Measurements from ENCODE around the gene TREML4. TPM values are rescaled to one million over a fixed set of nuclear protein-coding genes. Genes with fewer than 3 reads are reported as not detected.

Gene TREML4, protein sequence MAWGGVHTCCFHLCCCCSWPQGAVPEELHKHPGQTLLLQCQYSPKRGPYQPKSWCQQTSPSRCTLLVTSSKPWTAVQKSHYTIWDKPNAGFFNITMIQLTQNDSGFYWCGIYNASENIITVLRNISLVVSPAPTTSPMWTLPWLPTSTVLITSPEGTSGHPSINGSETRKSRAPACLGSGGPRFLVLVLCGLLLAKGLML
- not detected in 2 replicates for polyA plus RNA-seq (2011; rRNA removed)
- 0.03 TPM in 1 of 2 replicates, not detected in the other for polyA plus RNA-seq (2012; cell fraction: cytosol; rRNA removed)
- not detected in 2 replicates for polyA plus RNA-seq (2012; cell fraction: nucleus; rRNA removed)
- polyA plus RNA-seq (2017; fragmentation: RNase III; extraction: RNeasy Plus Mini Kit Qiagen cat#74134 plus additional on column Dnase treatment): not detected in 3 replicates
- polyA minus RNA-seq (2011; rRNA and poly(A)+ RNA removed): not detected in 2 replicates

DNA sequence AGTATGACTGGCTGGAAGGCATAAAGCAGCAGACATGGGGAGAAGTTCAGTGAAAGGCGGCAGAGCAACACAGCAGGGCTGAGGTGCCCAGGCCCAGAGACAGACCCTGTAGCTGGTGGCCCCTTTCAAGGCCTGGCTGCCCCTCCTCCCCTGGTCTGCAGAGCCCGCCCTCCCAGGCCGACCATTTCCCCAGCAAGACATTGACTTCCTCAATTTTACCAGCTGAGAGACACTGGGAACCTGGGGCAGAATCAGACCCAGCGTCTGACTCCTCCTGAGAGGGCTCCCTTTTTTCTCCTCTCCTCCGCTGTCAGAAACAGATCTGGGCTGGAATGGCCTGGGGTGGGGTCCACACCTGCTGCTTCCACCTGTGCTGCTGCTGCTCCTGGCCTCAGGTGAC, at the start of gene TREML4:
Gene TREML4 (plus strand): TSS at position 254 of the 400 bp plus-strand sequence. CDS start 79 bp downstream, at position 333.
- no peak for DNase-seq (ENCODE audit: low read depth in 1 of 2, low spot score in 1 of 2)
- 63% methylated on average over 3 of the region's 5 CpGs for WGBS (ENCODE audit: missing lambda C conversion rate)
- H3K4me2 ChIP-seq: no peak within 1 kb of the TSS
- TF ChIP-seq JUN (IDR thresholded peaks at IDR 0.05) (no peak), PHF8 (IDR thresholded peaks at IDR 0.05; ENCODE audit: borderline replicate concordance, low read depth) (no peak), RCOR1 (IDR thresholded peaks at IDR 0.05; ENCODE audit: low read depth, low read length) (no peak), EHMT2 (IDR thresholded peaks at IDR 0.05; ENCODE audit: low read depth) (no peak), ZFP36 (IDR thresholded peaks at IDR 0.05; ENCODE audit: borderline replicate concordance, partially characterized antibody) (no peak), CHD2 (IDR thresholded peaks at IDR 0.05; ENCODE audit: low read length, partially characterized antibody) (no peak)
- TF ChIP-seq, protein P1, sequence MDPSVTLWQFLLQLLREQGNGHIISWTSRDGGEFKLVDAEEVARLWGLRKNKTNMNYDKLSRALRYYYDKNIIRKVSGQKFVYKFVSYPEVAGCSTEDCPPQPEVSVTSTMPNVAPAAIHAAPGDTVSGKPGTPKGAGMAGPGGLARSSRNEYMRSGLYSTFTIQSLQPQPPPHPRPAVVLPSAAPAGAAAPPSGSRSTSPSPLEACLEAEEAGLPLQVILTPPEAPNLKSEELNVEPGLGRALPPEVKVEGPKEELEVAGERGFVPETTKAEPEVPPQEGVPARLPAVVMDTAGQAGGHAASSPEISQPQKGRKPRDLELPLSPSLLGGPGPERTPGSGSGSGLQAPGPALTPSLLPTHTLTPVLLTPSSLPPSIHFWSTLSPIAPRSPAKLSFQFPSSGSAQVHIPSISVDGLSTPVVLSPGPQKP (IDR thresholded peaks at IDR 0.05; ENCODE audit: low read depth, low read length): no peak
- TF ChIP-seq, protein P2, sequence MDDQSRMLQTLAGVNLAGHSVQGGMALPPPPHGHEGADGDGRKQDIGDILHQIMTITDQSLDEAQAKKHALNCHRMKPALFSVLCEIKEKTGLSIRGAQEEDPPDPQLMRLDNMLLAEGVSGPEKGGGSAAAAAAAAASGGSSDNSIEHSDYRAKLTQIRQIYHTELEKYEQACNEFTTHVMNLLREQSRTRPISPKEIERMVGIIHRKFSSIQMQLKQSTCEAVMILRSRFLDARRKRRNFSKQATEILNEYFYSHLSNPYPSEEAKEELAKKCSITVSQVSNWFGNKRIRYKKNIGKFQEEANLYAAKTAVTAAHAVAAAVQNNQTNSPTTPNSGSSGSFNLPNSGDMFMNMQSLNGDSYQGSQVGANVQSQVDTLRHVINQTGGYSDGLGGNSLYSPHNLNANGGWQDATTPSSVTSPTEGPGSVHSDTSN (IDR thresholded peaks at IDR 0.05): no peak
- H3K4me1 ChIP-seq: no peaks in the 10 kb centered on the region
- no peak within 1 kb of the TSS for H3K4me3 ChIP-seq
- no peak for ATAC-seq
- no peak for FAIRE-seq
- H3K27ac ChIP-seq: no peak within 1 kb of the TSS
- no peaks in the 10 kb centered on the region for H3K9me3 ChIP-seq
- ChIA-PET POLR2A (no interaction called here), CTCF (no interaction called here)

DNA sequence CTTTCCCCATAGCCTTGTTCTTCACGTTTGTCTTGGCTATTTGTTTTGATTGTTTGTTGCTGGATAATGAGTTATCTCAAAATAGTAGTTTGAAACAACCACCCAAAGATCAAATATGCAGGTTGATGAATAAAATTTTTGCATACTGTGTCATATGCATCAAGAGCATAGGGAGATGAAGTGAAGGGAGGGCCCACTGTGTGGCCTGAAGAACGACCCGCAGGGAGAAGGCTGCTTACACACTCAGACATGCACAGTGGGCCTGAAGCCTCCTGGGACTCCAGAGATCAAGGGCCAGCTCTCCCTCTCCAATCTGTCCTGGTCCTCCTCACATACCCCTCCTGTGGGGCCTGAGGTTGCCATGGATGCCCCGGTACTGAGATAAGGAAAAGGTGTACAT, 49.0 kb upstream of the TREML4 start:
- Histone ChIP-seq H3K27ac (no peak overlapping the region), H3K9me3 (no peaks in the 10 kb centered on the region), H3K4me1 (no peaks in the 10 kb centered on the region), H3K4me2 (no peak overlapping the region), H3K4me3 (no peak overlapping the region)
- CTCF ChIA-PET: interaction anchor here (0.9 kb wide), 1 partner anchor 86 kb away, joined by 3 read pairs; no protein-coding TSS in a partner anchor
- FAIRE-seq (no peak), ATAC-seq (no peak), DNase-seq (ENCODE audit: low read depth in 1 of 2, low spot score in 1 of 2) (no peak)
- 34% methylated on average over 4 of the region's 4 CpGs for WGBS (ENCODE audit: missing lambda C conversion rate)
- POLR2A ChIA-PET: no interaction called here
- TF ChIP-seq POLR2A (IDR thresholded peaks at IDR 0.05; ENCODE audit: low read length): no peak
- no peak for TF ChIP-seq ZNF302 (CRISPR knock-in tag; IDR thresholded peaks at IDR 0.05)
- no peak for TF ChIP-seq HOXB5 (CRISPR knock-in tag; IDR thresholded peaks at IDR 0.05)
- TF ChIP-seq POLR2AphosphoS2 (conservative IDR thresholded peaks at IDR 0.05; ENCODE audit: low read length): no peak
- TF ChIP-seq, protein P3, sequence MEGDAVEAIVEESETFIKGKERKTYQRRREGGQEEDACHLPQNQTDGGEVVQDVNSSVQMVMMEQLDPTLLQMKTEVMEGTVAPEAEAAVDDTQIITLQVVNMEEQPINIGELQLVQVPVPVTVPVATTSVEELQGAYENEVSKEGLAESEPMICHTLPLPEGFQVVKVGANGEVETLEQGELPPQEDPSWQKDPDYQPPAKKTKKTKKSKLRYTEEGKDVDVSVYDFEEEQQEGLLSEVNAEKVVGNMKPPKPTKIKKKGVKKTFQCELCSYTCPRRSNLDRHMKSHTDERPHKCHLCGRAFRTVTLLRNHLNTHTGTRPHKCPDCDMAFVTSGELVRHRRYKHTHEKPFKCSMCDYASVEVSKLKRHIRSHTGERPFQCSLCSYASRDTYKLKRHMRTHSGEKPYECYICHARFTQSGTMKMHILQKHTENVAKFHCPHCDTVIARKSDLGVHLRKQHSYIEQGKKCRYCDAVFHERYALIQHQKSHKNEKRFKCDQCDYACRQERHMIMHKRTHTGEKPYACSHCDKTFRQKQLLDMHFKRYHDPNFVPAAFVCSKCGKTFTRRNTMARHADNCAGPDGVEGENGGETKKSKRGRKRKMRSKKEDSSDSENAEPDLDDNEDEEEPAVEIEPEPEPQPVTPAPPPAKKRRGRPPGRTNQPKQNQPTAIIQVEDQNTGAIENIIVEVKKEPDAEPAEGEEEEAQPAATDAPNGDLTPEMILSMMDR (IDR thresholded peaks at IDR 0.05): no peak
- TF ChIP-seq RARB (CRISPR knock-in tag; IDR thresholded peaks at IDR 0.05): no peak
- TF ChIP-seq CHD4 (IDR thresholded peaks at IDR 0.05; ENCODE audit: borderline replicate concordance): no peak
- TF ChIP-seq, protein P4, sequence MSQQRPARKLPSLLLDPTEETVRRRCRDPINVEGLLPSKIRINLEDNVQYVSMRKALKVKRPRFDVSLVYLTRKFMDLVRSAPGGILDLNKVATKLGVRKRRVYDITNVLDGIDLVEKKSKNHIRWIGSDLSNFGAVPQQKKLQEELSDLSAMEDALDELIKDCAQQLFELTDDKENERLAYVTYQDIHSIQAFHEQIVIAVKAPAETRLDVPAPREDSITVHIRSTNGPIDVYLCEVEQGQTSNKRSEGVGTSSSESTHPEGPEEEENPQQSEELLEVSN (IDR thresholded peaks at IDR 0.05; ENCODE audit: borderline replicate concordance, low read depth): no peak
- TF ChIP-seq, protein P2 (IDR thresholded peaks at IDR 0.05): no peak
- no peak for TF ChIP-seq JUNB (IDR thresholded peaks at IDR 0.05)
- no peak for TF ChIP-seq MYC (IDR thresholded peaks at IDR 0.05; ENCODE audit: borderline replicate concordance, low read length)
- no peak for TF ChIP-seq NR3C1 (IDR thresholded peaks at IDR 0.05)
- TF ChIP-seq, protein P5, sequence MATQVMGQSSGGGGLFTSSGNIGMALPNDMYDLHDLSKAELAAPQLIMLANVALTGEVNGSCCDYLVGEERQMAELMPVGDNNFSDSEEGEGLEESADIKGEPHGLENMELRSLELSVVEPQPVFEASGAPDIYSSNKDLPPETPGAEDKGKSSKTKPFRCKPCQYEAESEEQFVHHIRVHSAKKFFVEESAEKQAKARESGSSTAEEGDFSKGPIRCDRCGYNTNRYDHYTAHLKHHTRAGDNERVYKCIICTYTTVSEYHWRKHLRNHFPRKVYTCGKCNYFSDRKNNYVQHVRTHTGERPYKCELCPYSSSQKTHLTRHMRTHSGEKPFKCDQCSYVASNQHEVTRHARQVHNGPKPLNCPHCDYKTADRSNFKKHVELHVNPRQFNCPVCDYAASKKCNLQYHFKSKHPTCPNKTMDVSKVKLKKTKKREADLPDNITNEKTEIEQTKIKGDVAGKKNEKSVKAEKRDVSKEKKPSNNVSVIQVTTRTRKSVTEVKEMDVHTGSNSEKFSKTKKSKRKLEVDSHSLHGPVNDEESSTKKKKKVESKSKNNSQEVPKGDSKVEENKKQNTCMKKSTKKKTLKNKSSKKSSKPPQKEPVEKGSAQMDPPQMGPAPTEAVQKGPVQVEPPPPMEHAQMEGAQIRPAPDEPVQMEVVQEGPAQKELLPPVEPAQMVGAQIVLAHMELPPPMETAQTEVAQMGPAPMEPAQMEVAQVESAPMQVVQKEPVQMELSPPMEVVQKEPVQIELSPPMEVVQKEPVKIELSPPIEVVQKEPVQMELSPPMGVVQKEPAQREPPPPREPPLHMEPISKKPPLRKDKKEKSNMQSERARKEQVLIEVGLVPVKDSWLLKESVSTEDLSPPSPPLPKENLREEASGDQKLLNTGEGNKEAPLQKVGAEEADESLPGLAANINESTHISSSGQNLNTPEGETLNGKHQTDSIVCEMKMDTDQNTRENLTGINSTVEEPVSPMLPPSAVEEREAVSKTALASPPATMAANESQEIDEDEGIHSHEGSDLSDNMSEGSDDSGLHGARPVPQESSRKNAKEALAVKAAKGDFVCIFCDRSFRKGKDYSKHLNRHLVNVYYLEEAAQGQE (IDR thresholded peaks at IDR 0.05): no peak
- no peak for TF ChIP-seq ZFP36 (IDR thresholded peaks at IDR 0.05; ENCODE audit: borderline replicate concordance, partially characterized antibody)
- no peak for TF ChIP-seq EP300 (IDR thresholded peaks at IDR 0.05)
- TF ChIP-seq ZC3H11A (IDR thresholded peaks at IDR 0.05): no peak
- TF ChIP-seq NFE2L2 (conservative IDR thresholded peaks at IDR 0.05; ENCODE audit: low read length): no peak
- no peak for TF ChIP-seq ZSCAN20 (CRISPR knock-in tag; IDR thresholded peaks at IDR 0.05)
- no peak for TF ChIP-seq KDM5A (IDR thresholded peaks at IDR 0.05)
- TF ChIP-seq KDM1A (IDR thresholded peaks at IDR 0.05; ENCODE audit: low read depth): no peak
